GM19463 (cell line): Measurements from ENCODE around the gene USP20.

Source experiments
- ATAC-seq: cut with Tn5 transposase; IDR thresholded peaks from one replicate; pipeline ENCODE4 v1.9.1; 2021; ENCODE audit warnings: mild to moderate bottlenecking, moderate library complexity; ENCODE audit not compliant: unreplicated experiment

The USP20 gene

DNA sequence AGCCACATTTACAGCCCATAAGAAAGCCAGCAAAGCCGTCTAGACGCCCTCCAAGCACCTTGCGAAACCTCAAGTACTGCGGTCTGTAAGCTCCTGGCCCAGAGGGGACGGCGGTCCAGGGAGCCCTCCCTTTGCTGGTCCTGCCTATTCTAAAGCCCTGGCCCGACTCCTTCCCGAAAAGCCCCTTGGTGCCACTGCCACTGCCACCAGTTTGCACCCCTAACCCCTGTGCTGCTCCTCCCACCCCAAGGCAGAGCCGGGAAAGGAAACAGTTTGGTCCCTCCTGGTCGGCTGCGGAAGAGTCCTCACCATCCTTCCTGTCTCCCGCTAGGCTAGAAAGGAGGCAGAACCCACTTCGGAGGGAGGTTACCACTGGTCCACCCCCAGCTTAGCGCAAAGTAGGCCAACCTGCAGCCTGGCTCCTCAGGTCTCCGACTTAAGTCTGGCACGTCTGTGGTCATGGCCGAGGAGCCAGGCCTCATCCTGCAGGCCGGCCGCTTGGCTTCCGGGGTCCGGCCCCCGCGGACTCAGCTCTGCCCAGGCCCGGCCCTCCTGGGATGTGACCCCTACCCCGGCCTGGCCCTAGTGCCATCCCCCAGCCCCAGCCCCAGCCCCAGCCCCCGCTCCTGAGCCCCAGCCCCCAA is 12.2 kb upstream of the USP20 start:
- ATAC-seq: no peak

DNA sequence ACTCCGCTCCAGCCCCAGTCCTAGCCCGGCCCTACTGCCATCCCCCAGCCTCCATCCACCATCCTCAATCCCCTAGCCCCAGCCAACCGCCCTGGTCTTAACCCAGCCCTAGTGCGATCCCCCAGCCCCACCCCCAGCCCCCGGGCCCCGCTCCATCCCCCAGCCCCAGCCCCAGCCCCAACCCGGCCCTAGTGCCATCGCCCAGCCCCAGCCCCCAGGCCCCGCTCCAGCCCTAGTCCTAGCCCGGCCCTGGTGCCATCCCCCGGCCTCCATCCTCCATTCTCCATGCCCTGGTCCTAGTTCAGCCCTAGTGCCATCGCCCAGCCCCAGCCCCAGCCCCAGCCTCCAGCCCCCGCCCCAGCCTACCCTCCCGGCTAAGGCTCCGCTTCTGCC is 11.7 kb upstream of the USP20 start:
- ATAC-seq: no peak

DNA sequence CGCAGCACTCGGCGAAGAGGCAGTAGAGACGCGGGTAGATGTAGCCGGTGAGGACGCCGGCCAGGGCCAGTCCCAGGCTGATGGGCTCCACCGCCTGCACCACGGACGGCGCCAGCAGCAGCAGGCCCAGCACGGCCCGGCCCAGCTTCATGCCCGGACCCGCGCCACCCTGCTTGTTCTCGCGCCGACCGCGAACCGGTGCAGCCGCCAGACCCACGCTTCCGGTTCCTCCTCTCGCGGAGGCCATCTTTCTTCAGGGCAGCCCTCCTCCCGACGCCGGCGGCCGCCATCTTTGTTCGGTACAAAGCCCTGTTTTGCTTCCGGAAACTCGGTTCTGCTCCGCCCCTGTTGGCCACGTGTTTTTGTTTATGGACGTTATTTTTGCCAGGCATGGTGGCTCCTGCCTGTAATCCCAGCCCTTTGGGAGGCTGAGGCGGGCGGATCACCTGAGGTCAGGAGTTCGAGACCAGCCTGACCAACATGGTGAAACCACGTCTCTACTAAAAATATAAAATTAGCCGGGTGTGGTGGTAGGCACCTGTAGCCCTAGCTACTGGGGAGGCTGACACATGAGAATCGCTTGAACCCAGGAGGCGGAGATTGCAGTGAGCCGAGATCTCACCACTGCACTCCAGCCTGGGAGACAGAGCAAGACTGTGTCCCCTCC is 11.2 kb upstream of the USP20 start, which contains the start of gene TOR1A:
Gene TOR1A, minus strand, starts transcription at position 202 of the 667 bp plus-strand sequence. Its CDS starts 51 bp downstream, at position 151.
- peak; percentile 94 for ATAC-seq

DNA sequence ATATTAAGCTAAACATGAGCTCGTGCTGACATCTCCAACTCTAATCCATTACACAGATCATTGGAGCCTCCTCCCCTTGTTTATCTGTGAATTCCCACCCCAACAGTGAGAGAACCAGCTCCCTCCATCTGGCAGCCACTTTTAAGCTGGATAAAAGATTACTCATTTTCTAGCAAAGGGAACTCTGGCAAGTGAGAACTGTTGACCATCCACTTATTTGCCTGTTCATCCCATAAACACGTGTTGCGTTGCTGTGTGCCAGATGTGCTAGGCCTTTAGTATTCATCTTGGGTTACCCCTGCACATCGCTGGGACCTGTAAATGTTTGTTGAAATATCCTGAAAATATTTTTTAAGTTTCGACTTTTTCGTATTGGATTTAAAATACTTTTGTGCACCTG is 8.9 kb upstream of the USP20 start:
- ATAC-seq: no peak

DNA sequence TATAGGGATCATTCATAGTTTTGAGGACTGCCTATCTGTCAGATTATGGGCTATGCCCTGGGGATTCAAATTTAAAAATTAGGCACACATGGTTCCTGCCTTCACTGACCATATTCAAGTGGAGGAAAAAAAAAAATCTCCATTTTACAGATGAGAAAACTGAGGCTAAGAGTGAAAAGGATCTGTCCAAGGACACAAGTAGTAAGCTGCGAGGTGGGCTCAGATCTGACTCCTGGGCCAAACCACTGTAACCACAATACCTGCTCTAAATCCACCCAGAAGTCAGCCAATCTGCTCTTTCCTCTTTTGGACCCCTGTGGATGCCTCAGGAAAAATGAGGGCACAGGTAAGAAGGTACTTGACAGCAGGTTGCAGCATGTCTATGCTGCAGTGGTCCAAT is 8.5 kb upstream of the USP20 start:
- ATAC-seq: no peak

DNA sequence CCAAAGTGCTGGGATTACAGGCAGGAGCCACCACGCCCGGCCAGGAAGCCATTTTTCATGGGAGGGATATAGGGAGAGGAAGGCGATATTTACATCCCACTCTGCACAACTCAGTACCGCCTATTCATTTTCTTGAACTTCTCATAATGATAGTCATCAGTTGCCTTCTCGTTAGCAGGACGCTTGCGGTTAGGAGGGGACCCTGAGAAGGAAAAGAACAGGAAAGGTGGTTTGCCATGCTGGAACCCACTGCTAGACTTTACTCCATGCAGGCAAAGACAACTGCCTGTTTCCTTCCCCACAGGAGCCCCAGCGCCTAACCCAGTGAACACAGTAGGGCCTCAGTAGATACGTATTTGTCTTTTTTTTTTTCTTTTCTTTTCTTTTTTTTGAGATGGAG is 7.2 kb upstream of the USP20 start:
- no peak for ATAC-seq

DNA sequence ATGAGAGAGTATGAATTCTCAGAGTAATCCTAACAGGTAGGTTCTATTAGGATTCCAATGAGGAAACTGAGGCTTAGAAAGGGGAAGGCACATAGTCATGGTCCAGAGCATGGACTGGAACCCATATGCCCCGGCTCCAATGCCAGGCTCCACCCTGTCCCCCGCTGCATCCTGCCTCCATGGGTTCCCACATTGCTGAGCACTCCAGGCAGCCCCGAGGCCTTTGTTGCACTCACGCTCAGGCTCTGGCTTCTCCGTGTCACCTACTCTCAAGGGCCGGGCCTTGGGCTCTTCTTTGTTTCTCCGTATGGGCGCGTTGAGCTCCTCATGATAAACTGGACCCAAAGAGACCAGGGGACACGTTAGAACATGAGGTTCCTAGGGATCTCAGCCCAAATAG is 6.3 kb upstream of the USP20 start:
- no peak for ATAC-seq

DNA sequence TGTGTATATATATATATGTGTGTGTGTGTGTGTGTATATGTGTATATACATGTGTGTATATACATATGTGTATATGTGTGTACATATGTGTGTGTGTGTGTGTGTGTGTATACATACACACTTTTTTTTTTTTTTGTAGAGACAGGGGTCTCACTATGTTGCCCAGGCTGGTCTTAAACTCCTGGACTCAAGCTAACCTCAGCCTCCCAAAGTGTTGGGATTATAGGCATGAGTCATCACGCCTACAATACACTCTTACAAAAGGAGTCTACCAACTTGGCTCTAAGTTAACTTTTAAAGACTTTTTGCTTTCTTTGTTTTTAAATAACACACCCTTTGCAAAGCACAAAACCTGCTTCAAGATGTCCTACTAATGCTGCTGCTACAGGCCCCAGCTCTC is 2.3 kb upstream of the USP20 start:
- ATAC-seq: no peak

DNA sequence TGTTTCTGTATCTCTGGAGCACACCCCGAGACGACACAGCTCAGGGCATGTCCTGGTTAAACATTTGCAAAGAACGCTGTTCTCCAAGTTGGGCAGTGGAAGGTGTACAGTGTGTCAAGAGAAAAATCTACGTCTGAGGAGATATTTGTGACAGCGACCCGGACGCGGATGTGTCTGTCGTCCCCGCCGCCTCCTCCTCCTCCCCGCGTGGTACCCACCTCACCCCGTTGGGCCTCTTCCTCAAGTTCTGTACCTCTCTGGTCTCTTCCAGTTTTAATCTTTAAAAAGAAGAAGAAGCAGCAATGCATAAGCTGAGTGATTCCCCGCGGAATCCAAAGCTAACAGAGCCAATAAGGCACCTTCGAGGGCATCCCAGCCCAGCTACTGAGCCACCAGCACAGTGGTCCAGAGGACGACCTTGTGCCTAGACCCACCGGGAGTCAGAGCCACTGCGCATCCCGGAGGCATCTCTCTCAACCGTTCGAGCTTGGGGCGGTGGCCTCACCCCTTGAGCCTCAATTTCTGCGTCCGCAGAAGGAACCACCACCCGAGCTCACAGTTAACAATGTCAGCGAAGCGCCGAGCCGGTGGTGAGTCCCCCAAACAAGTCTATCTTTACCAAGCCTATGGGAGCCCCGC is 650 bp upstream of the USP20 start:
- peak; percentile 7 for ATAC-seq

DNA sequence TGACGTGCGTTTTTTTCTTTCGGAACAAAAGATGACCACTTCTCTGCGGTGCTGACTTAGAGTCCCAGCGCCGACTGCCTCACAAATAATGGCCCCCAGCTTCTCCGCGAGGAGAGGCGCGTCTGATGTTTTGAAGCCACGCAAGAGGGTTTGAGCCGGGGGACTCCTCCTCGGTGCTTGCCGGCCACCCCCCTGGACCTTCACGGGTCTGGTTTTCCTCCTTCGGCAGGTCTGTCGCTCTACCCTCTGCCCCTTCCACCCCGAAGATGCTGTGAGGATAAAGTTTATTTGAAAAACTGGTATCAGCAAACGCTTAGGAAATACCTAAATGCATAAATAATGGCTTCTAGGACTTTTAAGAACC is 584 bp downstream of the USP20 start:
- ATAC-seq: no peak

DNA sequence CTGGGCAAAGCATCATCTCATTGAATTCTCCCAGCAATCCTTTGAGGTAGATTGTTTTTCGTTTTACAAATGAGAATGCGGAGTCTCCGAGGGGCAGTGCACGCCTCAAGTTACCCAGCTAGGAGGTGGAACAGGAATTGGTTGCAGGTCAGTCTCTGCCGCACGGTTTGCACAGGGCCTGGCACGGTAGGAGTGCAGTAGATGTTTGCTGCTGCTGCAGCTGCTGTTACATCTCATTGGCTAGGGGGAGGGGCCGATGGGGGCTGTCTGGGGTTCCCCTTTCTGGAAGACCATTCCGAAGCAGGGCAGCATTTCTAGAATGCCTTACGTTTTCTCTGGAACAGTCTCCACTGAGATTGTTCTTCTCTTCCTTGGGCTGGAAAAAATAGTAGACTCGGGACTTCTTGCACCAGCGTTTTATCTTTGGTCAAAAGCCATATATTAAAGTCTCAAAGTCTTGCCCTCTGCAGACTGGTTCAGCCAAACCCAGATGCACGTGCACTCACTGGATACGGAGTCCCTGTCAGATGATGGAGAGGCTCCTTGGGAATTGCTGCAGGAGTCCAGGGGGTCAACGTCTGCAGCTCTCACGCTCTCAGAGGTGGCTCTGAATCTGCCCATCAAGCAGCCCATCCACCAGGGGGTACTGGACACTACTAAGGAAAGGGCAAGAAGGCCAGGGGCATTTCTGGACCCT is 1.2 kb downstream of the USP20 start:
- no peak for ATAC-seq

DNA sequence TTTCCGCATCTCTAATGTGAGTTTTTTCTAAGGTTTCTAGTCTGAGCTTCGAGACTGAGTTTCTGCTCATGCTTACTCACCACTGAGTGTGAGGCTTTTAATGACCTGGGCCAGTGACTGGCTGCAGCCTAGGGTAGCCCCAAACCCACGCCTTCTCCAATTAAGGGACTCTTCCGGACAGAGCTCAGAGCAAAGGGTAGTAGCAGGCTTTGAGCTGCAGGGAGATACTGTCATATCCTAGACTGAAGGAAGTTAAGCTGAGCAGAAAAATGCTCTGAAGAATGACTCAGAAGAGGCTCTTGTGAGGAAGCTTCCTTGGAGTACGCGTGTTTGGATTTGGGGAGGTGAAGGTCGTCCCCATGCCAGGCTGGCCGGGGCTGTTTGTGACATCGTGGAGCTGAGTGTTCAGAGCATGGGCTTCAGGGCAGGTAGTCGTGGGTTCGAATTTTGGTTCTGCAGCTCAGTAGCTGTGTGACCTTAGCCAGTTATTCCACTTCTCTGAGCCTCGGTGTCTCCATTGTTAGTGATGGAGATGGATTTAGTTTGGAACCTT is 3.5 kb downstream of the USP20 start:
- ATAC-seq: no peak

DNA sequence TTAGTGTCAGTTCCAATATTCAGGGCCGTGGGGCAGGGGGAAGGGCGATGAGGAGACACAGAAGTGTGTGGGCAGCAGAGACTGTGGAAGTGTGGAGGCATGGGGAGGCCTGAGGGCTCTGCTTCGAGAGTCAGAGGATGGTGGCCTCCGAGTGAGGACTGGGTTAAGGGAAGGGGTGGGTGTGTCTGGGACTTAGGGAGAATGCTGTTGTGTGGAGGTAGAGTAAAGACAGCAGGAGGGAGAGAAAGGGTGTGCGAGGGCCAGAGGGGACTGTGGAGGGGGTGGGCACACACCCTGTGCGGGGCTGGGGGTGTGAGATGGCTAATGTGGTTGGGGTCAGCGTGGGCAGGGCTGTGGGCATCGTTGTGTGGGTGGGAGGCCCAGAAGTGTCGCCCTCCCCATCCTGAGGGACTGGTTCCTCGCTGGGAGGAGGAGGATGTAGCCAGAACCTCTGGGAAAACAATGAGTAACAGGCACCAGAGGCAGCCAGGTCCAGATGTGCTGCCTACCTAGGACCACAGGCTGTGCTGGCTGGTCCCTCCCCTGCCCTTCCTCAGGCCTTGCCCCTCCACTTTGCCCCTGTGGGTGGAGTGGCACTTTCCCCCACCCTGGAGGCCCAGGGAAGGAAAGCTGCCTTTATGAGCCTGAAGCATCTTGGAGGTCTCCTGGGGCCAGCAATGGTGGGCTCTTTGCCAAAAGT is 4.2 kb downstream of the USP20 start:
- no peak for ATAC-seq

DNA sequence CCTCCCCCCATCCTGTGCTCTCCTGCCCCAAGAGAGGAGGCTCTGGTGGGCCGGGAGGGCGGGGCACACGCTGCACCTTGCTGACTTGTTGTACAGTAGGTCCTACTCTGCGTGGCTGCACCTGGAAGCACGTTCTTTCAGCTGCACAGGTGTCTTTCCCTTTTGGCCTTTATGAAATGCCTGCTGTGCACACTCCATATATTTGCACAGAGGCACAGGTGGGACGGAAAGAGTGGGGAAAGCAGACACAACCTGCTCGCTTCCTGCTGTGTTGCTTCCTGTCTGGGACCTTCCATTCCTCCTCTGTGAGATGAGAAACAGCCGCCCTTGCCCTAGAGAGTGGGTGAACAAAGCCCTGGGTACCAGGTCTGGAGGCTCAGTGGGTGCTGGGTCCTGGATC is 4.8 kb downstream of the USP20 start:
- no peak for ATAC-seq

DNA sequence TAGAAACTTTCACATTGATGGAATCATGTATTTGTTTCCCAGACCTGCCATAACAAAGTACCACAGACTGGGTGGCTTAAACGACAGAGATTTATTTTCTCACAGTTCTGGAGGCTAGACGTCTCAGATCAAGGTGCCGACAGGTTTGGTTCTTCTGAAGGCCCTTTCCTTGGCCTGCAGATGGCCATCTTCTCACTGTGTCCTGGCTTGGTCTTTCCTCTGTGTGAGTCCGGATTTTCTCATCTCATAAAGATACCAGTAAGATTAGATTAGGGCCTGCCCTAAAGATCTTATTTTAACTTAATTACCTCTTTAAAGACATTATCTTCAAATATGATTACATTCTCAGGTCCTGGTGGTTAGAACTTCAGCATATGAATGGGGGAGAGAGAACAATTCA is 5.8 kb downstream of the USP20 start:
- ATAC-seq: no peak

DNA sequence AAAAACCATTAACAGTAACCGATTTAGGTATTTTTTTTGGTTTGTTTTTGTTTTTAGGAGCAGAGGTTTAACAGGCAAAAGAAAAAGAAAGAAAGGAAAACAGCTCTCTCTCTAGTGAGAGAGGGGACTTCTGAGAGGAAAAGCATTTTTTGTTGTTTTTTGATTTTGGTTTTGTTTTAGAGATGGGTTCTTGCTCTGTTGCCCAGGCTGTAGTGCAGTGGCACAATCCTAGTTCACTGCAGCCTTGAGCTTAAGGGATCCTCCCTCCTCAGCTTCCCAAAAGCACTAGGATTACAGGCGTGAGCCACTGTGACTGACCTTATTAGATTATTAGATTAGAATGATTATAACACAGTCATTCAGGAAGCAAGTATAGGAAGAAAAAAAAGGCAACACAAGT is 10.1 kb downstream of the USP20 start:
- ATAC-seq: no peak

DNA sequence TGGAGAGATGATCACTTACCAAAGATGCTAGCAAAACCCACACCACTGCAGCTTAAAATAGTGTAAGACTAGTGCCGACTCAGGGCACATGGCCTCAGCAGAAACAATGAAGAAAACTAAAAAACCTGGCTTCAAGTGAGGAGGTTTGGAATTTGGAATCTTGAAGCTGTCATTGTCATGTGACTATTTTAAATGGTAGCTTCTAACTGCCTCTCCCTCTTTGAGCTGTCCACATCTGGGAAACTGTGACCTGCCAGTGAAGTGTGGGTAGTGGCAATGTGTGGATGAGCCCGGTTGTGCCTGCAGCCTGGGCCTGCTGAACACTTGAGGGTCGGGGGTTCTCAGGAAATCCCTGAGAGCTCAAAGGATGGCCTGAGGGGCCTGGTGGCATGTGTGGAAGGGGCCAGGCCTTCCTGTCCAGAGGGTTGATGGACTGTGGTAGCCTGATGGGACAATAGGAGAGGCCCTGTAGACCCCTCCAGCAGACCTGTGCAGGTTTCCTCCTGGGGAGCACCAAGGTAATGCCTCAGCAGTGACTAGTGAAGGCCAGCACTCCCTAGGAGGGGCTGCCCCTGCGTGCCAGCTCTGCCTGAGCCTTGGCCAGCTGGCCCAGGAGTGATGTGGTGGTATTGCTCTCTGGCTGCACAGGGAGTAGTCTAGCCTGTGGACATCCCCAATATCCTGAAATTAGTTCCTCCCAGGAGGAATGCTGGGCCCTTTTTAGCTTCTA is 13.6 kb downstream of the USP20 start:
- no peak for ATAC-seq

DNA sequence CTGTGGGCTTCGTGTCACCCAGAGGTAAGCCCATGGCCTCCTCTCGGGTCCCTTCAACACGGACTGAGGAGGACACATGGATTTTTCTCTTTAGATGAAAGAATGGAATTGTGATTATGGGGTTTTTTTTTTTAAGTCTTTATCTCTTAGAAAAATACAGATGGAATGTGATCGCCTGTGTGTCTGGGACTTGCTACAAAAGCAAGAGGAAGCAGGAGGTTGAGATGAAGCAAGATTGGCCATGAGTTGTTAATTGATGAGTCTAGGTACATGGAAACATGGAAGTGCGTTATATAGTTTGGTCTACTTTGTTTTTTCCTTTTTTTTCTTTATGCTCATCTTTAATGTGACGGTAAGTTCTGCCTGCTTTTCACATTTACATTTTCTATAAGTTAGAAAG is 14.6 kb downstream of the USP20 start:
- no peak for ATAC-seq

DNA sequence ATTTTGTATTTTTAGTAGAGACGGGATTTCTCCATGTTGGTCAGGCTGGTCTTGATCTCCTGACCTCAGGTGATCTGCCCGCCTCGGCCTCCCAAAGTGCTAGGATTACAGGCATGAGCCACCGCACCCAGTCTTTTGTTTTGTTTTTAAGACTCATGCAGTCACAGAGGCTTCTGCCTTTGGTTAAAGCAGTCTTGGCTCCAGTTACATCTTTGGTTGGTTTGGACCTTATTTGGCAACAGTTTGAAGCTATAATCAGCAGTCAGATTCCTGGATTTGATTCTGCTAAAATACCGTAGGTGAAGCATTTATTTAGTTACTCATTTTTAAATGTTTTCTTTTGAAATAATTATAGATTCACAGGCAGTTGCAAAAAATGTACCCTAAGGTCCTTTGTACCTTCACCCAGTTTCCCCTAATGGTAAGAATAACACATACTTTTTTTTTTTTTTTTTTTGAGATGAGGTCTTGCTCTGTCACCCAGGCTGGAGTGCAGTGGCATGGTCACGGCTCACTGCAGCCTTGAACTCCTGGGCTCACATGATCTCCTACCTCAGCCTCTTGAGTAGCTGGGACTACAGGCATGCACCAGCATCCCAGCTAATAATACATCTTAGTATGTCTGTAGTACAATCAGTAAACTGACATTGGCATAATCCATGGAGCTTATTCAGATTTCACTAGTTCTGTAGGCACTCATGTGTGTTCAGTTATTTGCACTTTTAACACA is 15.7 kb downstream of the USP20 start:
- no peak for ATAC-seq

DNA sequence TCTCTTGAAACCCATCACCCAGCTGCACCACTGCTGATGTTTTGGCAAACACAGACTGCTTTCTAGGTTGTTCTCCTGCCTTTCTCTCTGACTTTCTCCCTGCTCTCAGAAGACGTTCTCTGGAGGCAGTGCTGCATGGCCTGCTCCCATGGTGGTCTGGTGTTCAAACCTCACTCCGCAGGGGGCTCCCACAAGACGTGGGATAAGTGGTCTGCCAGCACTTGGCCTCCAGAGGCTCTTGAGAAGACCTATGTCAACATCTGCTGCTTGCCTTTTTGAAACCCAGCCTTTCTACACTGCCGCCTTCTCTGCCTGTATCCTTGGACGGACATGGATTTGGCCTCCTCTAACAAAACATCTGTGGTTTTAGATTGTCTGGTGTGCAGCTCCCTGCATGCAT is 16.6 kb downstream of the USP20 start:
- no peak for ATAC-seq
